ENCODE results near the gene LRPPRC.

Gene LRPPRC

GRCh38 chr2:43941359-43941758 is 54.4 kb downstream of the LRPPRC start:
- H3K4me3 ChIP-seq (ENCODE audit: low read depth, low read length), result no peak overlapping the region
- TF ChIP-seq CTCF (IDR thresholded peaks at IDR 0.05; ENCODE audit: insufficient read depth, low read depth, low read length, missing control alignments), result no peak
- DNase-seq (ENCODE audit: low read depth), result no peak

DNA sequence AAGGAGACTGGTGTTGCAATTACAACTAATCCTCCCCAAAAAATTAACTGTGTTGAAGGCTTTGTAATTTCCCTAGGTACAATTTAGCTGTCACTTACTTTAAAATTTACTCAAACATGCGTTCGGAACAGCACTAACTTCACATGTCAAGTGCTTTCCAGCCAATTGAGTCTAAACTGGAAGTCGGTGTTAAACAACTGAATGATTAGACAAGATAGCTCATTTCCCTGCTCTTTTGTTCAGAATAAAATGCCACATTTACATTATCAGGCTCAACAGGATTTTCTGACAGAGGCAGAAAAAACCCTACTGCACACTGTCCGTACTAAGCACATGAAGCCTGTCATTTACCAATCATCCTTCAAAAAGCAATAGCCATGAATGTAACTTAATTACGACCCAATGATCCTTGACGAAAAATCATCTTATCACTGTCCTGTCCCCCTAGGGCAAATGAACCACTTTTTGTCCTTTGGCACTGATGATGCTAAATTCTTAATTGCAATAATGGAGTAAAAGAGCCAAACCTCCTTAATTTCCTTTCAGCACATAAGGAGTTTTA is 56.0 kb downstream of the LRPPRC start:
- no peak for DNase-seq (ENCODE audit: low read depth)
- TF ChIP-seq CTCF (IDR thresholded peaks at IDR 0.05; ENCODE audit: insufficient read depth, low read depth, low read length, missing control alignments), result no peak
- no peak overlapping the region for H3K4me3 ChIP-seq (ENCODE audit: low read depth, low read length)

GRCh38 chr2:43937269-43937820 is 58.4 kb downstream of the LRPPRC start:
- no peak for TF ChIP-seq CTCF (IDR thresholded peaks at IDR 0.05; ENCODE audit: insufficient read depth, low read depth, low read length, missing control alignments)
- H3K4me3 ChIP-seq (ENCODE audit: low read depth, low read length), result no peak overlapping the region
- no peak for DNase-seq (ENCODE audit: low read depth)

- no peak for DNase-seq (ENCODE audit: low read depth)
- no peak overlapping the region for H3K4me3 ChIP-seq (ENCODE audit: low read depth, low read length)
- TF ChIP-seq CTCF (IDR thresholded peaks at IDR 0.05; ENCODE audit: insufficient read depth, low read depth, low read length, missing control alignments), result no peak
Observed at GRCh38 chr2:43934567-43934966, 61.2 kb downstream of the LRPPRC start.

DNA sequence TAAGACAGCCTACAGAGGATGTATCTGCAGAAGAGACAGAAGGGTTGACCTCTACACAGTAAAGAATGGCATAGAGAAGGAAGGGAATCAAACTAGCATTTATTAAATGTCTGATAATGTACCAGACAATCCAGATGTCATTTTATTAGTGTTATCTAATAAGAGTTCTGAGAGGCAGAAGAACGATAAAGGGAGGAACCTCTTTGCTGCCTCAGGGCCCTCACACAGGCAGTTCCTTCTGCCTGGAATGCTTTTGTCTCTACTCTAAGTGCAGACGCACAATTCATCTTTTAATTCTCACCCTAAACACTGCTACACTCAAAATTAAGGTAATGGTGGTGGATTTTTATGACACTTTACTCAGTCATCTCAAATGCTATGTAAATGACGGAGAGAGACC is 64.5 kb downstream of the LRPPRC start:
- no peak for TF ChIP-seq CTCF (IDR thresholded peaks at IDR 0.05; ENCODE audit: insufficient read depth, low read depth, low read length, missing control alignments)
- no peak for DNase-seq (ENCODE audit: low read depth)
- no peak overlapping the region for H3K4me3 ChIP-seq (ENCODE audit: low read depth, low read length)

- H3K4me3 ChIP-seq (ENCODE audit: low read depth, low read length), result peak overlapping the region; percentile 35
- no peak for TF ChIP-seq CTCF (IDR thresholded peaks at IDR 0.05; ENCODE audit: insufficient read depth, low read depth, low read length, missing control alignments)
- DNase-seq (ENCODE audit: low read depth), result peak; percentile 44
Observed at GRCh38 chr2:43927442-43927841, 68.3 kb downstream of the LRPPRC start.

DNA sequence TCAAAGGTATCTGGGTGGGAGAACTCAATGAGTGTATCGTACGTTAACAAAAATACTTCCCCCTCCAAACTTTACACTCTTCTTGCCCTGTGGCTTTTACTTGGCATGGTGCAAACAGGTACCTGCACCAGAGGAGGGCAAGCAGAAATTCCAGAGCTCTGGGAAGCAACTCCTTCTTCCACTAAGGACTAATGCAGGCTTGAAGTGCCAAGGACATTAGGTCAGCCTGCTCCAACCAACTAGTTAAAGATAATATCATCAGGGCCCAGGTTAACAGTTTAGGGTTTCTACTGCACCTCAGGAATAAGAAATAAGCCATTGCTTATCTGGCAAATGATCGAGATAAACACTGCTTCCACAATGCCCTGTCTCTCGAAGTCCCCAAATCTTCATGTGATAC is 70.4 kb downstream of the LRPPRC start:
- no peak overlapping the region for H3K4me3 ChIP-seq (ENCODE audit: low read depth, low read length)
- no peak for TF ChIP-seq CTCF (IDR thresholded peaks at IDR 0.05; ENCODE audit: insufficient read depth, low read depth, low read length, missing control alignments)
- no peak for DNase-seq (ENCODE audit: low read depth)

All from GM12865 (cell line).